Endothelial cell of umbilical vein (primary cell): ENCODE results near the gene ZNF423. TPM values are rescaled to one million over a fixed set of nuclear protein-coding genes. Genes with fewer than 3 reads are reported as not detected.

Experiments used
- BruUV-seq: library from RNA; stranded (reverse); fragments of 400-500 nt; replicated peaks from 2 replicates; lab custom pipeline; 2021; lab: Mats Ljungman, UMichigan
- CTCF ChIA-PET: fragments of 300-600, 350-600 bp; sonication (Branson Sonifier 250); formaldehyde crosslinking; loops from one replicate; lab custom pipeline; 2021; ENCODE audit warnings: antibody characterized with exemption, inconsistent platforms; lab: Charles Lee
- POLR2A ChIA-PET: fragments of 300-600, 350-600 bp; sonication (Branson Sonifier 250); formaldehyde crosslinking; loops from one replicate; lab custom pipeline; 2021; ENCODE audit warnings: antibody characterized with exemption, inconsistent platforms; lab: Charles Lee
- DNase-seq: peaks from one replicate; pipeline ENCODE4 v3.0.0-alpha.2; 2011; ENCODE audit warnings: low read depth, low spot score
- FAIRE-seq: peaks from 2 replicates; lab custom pipeline; 2011; peaks lifted over from hg19 to GRCh38; lab: Jason Lieb, UNC
- H2AFZ ChIP-seq: 2 replicates; pipeline ENCODE4 v1.6.0; 2012; ENCODE audit warnings: low read depth, low read length, control low read depth, inconsistent platforms
- H3K27ac ChIP-seq: 2 replicates; pipeline ENCODE4 v1.5.1; 2011; ENCODE audit warnings: low read depth, mild to moderate bottlenecking, control low read depth, low read length, moderate library complexity; ENCODE audit not compliant: insufficient read depth
- H3K27me3 ChIP-seq, 2 experiments: 2 replicates each; pipeline versions ENCODE4 v1.6.0 to v1.6.1; 2011; ENCODE audit warnings: low read length in 2 of 2, mixed read lengths in 1 of 2; ENCODE audit not compliant: control insufficient read depth in 2 of 2, insufficient read depth in 2 of 2
- H3K36me3 ChIP-seq, 2 experiments: 2 replicates in 1 of 2; 3 replicates in 1 of 2; pipeline ENCODE4 v1.5.1; 2011; ENCODE audit warnings: low read length in 2 of 2, mild to moderate bottlenecking in 1 of 2, moderate library complexity in 1 of 2; ENCODE audit not compliant: control insufficient read depth in 2 of 2, insufficient read depth in 2 of 2; ENCODE audit errors: extremely low read depth in 1 of 2
- H3K4me1 ChIP-seq: 3 replicates; pipeline ENCODE4 v1.5.1; 2011; ENCODE audit warnings: mild to moderate bottlenecking, low read length; ENCODE audit not compliant: control insufficient read depth, insufficient read depth; ENCODE audit errors: extremely low read depth
- H3K4me2 ChIP-seq: 2 replicates; pipeline ENCODE4 v1.6.1; 2011; ENCODE audit warnings: low read length, control low read depth, mixed read lengths; ENCODE audit not compliant: insufficient read depth
- H3K4me3 ChIP-seq, 3 experiments: fragments of 200-600 bp in 1 of 3; sonication (generic), shearing (Covaris generic) in 1 of 3; replicated peaks in 1 of 3; 2 replicates each; pipeline ENCODE4 v1.5.1; 2011 to 2016; ENCODE audit warnings: control low read depth in 3 of 3, low read length in 3 of 3, mild to moderate bottlenecking in 2 of 3, inconsistent platforms in 1 of 3, low read depth in 1 of 3, moderate library complexity in 1 of 3; ENCODE audit not compliant: insufficient read depth in 1 of 3
- H3K79me2 ChIP-seq: 2 replicates; pipeline ENCODE4 v1.6.0; 2012; ENCODE audit warnings: low read length, inconsistent platforms; ENCODE audit not compliant: control insufficient read depth, insufficient read depth
- H3K9ac ChIP-seq: replicated peaks from 2 replicates; pipeline ENCODE3; 2011; ENCODE audit warnings: low read length, control low read depth; ENCODE audit not compliant: insufficient read depth; ENCODE audit errors: extremely low read depth
- H3K9me1 ChIP-seq: replicated peaks from 3 replicates; pipeline ENCODE4 v1.6.0; 2011; ENCODE audit warnings: mild to moderate bottlenecking, low read length; ENCODE audit not compliant: control insufficient read depth, insufficient read depth; ENCODE audit errors: extremely low read depth
- H3K9me3 ChIP-seq: replicated peaks from 2 replicates; pipeline ENCODE4 v1.5.1; 2012; ENCODE audit warnings: low read length, inconsistent platforms; ENCODE audit not compliant: control insufficient read depth, insufficient read depth
- H4K20me1 ChIP-seq: replicated peaks from 2 replicates; pipeline ENCODE3; 2011; ENCODE audit warnings: mild to moderate bottlenecking, low read length; ENCODE audit not compliant: control insufficient read depth, insufficient read depth; ENCODE audit errors: extremely low read depth
- EZH2 ChIP-seq: IDR thresholded peaks from 2 replicates; pipeline ENCODE4 v1.6.1; 2012; ENCODE audit warnings: borderline replicate concordance, low read depth, mild to moderate bottlenecking, moderate library complexity, low read length, inconsistent platforms; ENCODE audit not compliant: severe bottlenecking
- FOS ChIP-seq: IDR thresholded peaks from 2 replicates; pipeline ENCODE4 v1.6.1; 2011; ENCODE audit warnings: mild to moderate bottlenecking, low read length, moderate library complexity, borderline replicate concordance; ENCODE audit not compliant: insufficient read depth
- MAX ChIP-seq: IDR thresholded peaks from 2 replicates; pipeline ENCODE4 v1.6.1; 2011; ENCODE audit not compliant: insufficient read depth, insufficient read length
- MYC ChIP-seq: IDR thresholded peaks from one replicate; pipeline ENCODE4 v1.6.1; 2011; ENCODE audit warnings: mild to moderate bottlenecking, low read depth, low read length
- POLR2A ChIP-seq: IDR thresholded peaks from 2 replicates; pipeline ENCODE4 v1.6.1; 2012; ENCODE audit warnings: low read depth, mild to moderate bottlenecking, control low read depth, low read length
- POLR2AphosphoS5 ChIP-seq: IDR thresholded peaks from 2 replicates; pipeline ENCODE4 v1.6.1; 2012; ENCODE audit warnings: low read depth, mild to moderate bottlenecking, control low read depth, low read length, moderate library complexity; ENCODE audit not compliant: insufficient read depth
- dilution Hi-C: fragments of 300-500 bp; cut with MboI; formaldehyde crosslinking; loops from one replicate; pipeline ENCODE4 v1.15.0; 2019; ENCODE audit warnings: low sequenced_read_pairs; ENCODE audit not compliant: extremely low pct_ligation_motif_present
- intact Hi-C: fragments of 100-400 bp; cut with micrococcal nuclease; formaldehyde crosslinking; loops from one replicate; pipeline ENCODE4 v1.10.0; 2022
- polyA plus RNA-seq, 4 experiments: library from polyadenylated mRNA; depleted of rRNA in 3 of 4; stranded (reverse) in 3 of 4; unstranded in 1 of 4; fragments of >200 nt; gene quantifications; 2 replicates each; pipeline versions ENCODE4 v1.2.1 to v1.2.3, GENCODE V29; 2011 to 2012; ENCODE audit warnings: missing spikeins in 1 of 4
- total RNA-seq: library from RNA; stranded (reverse); gene quantifications from 2 replicates; pipeline ENCODE4 v1.2.3, GENCODE V29; 2021

The ZNF423 gene
- total and polyA plus RNA-seq, 2 donors (not counting 3 experiments of a cell fraction or from before 2014, with no cell fraction given) = 2.2 to 8.1 TPM

DNA sequence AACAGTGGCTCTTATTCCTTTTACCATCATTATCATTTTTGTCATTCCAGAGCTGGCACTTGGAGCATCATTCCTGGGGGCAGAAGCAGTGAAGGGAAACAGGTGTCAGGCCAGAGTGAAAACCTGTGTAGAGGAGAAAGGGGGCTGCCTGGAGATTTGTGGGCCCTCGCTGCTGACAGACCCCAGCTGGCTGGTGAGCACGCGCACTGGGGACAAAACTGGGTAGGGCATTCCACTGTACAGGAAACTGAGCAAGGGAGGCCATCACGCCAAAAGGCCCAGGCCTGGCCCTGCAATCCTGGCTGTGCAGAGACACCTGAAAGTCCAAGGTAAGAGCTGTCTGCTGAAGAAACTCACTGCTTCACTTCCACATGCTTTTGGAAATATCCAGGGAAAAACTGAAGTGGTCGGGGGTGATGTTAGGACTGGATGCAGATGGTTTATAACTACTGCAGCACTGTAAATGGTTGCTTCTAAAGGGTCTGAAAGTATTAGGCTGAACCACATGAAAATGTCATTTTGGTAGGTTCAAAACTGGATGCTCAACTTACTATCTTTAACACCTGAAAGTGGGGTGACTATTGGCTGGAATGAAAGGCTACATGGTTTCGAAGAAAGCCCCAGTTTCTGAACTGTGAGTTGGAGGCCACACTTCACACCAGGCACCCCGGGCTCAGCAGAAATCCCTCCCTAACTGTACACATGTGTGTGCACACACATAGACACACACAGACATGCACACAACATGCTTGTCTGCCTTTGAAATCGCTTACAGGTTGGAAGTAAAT is 257.3 kb downstream of the ZNF423 start:
- FAIRE-seq = no peak
- H3K27me3 ChIP-seq = no peaks in the 10 kb centered on the region
- dilution Hi-C loops = no loop called here
- H3K9me3 ChIP-seq = no peaks in the 10 kb centered on the region
- ChIA-PET CTCF (no interaction called here), POLR2A (no interaction called here)
- H4K20me1 ChIP-seq = no peaks in the 10 kb centered on the region
- no peak overlapping the region for H3K4me3 ChIP-seq
- no peak for DNase-seq
- no peak for TF ChIP-seq POLR2AphosphoS5
- TF ChIP-seq MAX = no peak
- no peak for TF ChIP-seq FOS
- no peak overlapping the region for H3K27ac ChIP-seq
- H3K9me1 ChIP-seq = no peaks in the 10 kb centered on the region
- peaks cover 4% of the 10 kb centered on the region for H3K4me1 ChIP-seq
- intact Hi-C loops = no loop called here
- H3K36me3 ChIP-seq = no peaks in the 10 kb centered on the region
- H3K4me2 ChIP-seq = no peak overlapping the region
- no TSS peak for BruUV-seq
- H3K79me2 ChIP-seq = no peaks in the 10 kb centered on the region
- no peak overlapping the region for H3K9ac ChIP-seq
- H2AFZ ChIP-seq = no peak overlapping the region

DNA sequence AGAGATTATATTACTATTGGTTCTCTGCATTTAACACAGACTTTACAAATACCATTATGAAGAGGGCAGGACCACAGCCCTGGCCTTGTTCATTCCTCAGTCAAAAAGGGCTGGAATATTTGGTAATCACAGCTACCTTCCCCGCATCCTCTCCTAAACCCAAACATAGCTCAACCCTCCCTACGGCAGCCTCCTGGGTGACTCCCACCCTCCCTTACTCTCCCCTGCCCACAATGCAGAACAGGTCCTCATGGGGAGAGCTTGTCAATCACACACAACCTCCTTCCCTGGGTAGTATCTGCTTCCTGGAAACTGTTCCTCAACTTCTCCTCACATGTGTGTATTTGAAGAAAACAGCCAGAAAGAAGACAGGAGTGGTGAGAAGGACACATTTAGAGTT is 258.1 kb downstream of the ZNF423 start:
- Histone ChIP-seq H3K36me3 (no peaks in the 10 kb centered on the region), H3K4me3 (no peak overlapping the region), H3K9ac (no peak overlapping the region), H4K20me1 (no peaks in the 10 kb centered on the region), H3K4me1 (peaks cover 4% of the 10 kb centered on the region), H2AFZ (no peak overlapping the region), H3K9me3 (no peaks in the 10 kb centered on the region), H3K4me2 (no peak overlapping the region), H3K27ac (no peak overlapping the region), H3K79me2 (no peaks in the 10 kb centered on the region), H3K9me1 (no peaks in the 10 kb centered on the region), H3K27me3 (no peaks in the 10 kb centered on the region)
- FAIRE-seq (no peak), DNase-seq (no peak)
- POLR2A ChIA-PET = no interaction called here
- TF ChIP-seq POLR2A = no peak
- TF ChIP-seq MYC = no peak
- TF ChIP-seq EZH2 = no peak
- CTCF ChIA-PET = no interaction called here
- dilution Hi-C loops (no loop called here), intact Hi-C loops (loop anchor here (2.0 kb wide), 1 partner anchor 259 kb away; the partner anchor contains the start of gene ZNF423)
- BruUV-seq = no TSS peak
